Glutamatergic neuron (in vitro differentiated cells): ENCODE measurements around the gene GPR107. TPM values are rescaled to one million over a fixed set of nuclear protein-coding genes. Genes with fewer than 3 reads are reported as not detected.
A peak's percentile ranks its signal among the peaks of the same experiment; 100 is the strongest.

Source experiments
- DNase-seq: peaks from one replicate; pipeline ENCODE4 v3.0.0; 2022
- H3K27ac Mint-ChIP-seq: one replicate; pipeline ENCODE4 v1.8.0; 2020; ENCODE audit warnings: mild to moderate bottlenecking, mixed read lengths, inconsistent platforms; ENCODE audit not compliant: unreplicated experiment
- H3K27me3 Mint-ChIP-seq: one replicate; pipeline ENCODE4 v1.8.0; 2020; ENCODE audit warnings: mild to moderate bottlenecking, moderate library complexity, mixed read lengths, inconsistent platforms; ENCODE audit not compliant: unreplicated experiment
- H3K36me3 Mint-ChIP-seq: one replicate; pipeline ENCODE4 v1.8.0; 2020; ENCODE audit warnings: mild to moderate bottlenecking, mixed read lengths, inconsistent platforms; ENCODE audit not compliant: unreplicated experiment
- H3K4me1 Mint-ChIP-seq: one replicate; pipeline ENCODE4 v1.8.0; 2020; ENCODE audit warnings: mild to moderate bottlenecking, low read depth, mixed read lengths, inconsistent platforms; ENCODE audit not compliant: unreplicated experiment
- H3K4me3 Mint-ChIP-seq: one replicate; pipeline ENCODE4 v1.8.0; 2020; ENCODE audit warnings: mild to moderate bottlenecking, mixed read lengths, inconsistent platforms; ENCODE audit not compliant: unreplicated experiment
- H3K9me3 Mint-ChIP-seq: one replicate; pipeline ENCODE4 v1.8.0; 2020; ENCODE audit warnings: mild to moderate bottlenecking, moderate library complexity, mixed read lengths, inconsistent platforms; ENCODE audit not compliant: unreplicated experiment
- total RNA-seq: library from RNA; stranded (reverse); fragmentation: NEBNext Ultra II Directional; extraction: Animal tissue kit (Norgen Biotek cat#: 25700); gene quantifications from one replicate; pipeline ENCODE4 v1.2.1, GENCODE V29; 2021; ENCODE audit not compliant: unreplicated experiment
- TF ChIP-seq, protein P1 (sequence below): fragments of 200-600 bp; sonication (generic); IDR thresholded peaks from one replicate; pipeline ENCODE4 v1.5.0; 2021; ENCODE audit not compliant: partially characterized antibody, unreplicated experiment

Gene GPR107
- total RNA-seq, 1 donor from 2014 or later: 48.2 TPM

DNA sequence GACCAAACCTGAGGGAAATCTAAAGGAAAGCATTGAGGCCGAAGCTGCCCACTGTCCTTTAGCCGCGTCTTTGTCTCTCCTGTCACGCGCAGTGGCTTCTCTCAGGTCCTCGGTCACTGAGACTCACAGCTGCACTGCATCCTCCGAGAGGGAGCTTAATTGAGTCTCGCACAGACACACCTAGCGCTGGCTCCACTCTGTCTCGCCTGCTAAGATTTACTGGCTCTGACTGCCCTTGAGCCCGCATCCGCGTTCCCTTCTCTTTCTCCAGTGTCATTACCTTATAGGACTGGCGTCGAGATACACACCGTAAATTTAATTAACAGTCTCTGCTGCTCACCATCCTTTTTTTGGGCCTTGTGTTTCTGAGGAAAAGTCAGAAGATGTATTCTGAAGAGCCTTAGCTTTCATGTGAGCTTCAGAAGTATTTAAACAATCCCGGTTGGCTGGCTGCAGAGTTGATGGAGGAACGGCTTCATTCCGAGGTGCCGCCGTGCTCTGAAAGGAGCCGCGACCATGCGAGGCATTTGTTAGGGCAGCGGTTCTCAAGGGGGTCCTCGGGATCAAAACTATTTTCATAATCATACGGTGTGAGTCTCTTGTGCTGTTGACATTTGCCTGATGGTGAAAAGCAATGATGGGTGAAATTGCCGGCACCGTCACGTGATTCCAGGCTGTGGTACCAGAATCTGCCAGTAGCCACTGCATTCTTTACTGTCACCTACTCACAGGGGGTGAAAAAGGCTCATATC is 58.3 kb downstream of the GPR107 start:
- H3K27ac Mint-ChIP-seq: peak overlapping the region; percentile 20
- no peak overlapping the region for H3K4me3 Mint-ChIP-seq
- TF ChIP-seq, protein P1, sequence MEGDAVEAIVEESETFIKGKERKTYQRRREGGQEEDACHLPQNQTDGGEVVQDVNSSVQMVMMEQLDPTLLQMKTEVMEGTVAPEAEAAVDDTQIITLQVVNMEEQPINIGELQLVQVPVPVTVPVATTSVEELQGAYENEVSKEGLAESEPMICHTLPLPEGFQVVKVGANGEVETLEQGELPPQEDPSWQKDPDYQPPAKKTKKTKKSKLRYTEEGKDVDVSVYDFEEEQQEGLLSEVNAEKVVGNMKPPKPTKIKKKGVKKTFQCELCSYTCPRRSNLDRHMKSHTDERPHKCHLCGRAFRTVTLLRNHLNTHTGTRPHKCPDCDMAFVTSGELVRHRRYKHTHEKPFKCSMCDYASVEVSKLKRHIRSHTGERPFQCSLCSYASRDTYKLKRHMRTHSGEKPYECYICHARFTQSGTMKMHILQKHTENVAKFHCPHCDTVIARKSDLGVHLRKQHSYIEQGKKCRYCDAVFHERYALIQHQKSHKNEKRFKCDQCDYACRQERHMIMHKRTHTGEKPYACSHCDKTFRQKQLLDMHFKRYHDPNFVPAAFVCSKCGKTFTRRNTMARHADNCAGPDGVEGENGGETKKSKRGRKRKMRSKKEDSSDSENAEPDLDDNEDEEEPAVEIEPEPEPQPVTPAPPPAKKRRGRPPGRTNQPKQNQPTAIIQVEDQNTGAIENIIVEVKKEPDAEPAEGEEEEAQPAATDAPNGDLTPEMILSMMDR: peak; percentile 10
- H3K9me3 Mint-ChIP-seq: peaks cover under 1% of the 10 kb centered on the region
- H3K36me3 Mint-ChIP-seq: no peaks in the 10 kb centered on the region
- no peak for DNase-seq
- peaks cover 24% of the 10 kb centered on the region for H3K4me1 Mint-ChIP-seq
- peaks cover 2% of the 10 kb centered on the region for H3K27me3 Mint-ChIP-seq

- H3K27me3 Mint-ChIP-seq: peaks cover 2% of the 10 kb centered on the region
- H3K4me3 Mint-ChIP-seq: no peak overlapping the region
- H3K36me3 Mint-ChIP-seq: no peaks in the 10 kb centered on the region
- H3K4me1 Mint-ChIP-seq: peaks cover 20% of the 10 kb centered on the region
- TF ChIP-seq, protein P1: peak; percentile 0
- H3K27ac Mint-ChIP-seq: no peak overlapping the region
- no peaks in the 10 kb centered on the region for H3K9me3 Mint-ChIP-seq
- no peak for DNase-seq
These were observed 58.9 kb downstream of the GPR107 start for GRCh38 chr9:130112538-130113151.

- peaks cover 33% of the 10 kb centered on the region for H3K4me1 Mint-ChIP-seq
- H3K36me3 Mint-ChIP-seq: no peaks in the 10 kb centered on the region
- TF ChIP-seq, protein P1: no peak
- peaks cover 7% of the 10 kb centered on the region for H3K27me3 Mint-ChIP-seq
- H3K27ac Mint-ChIP-seq: no peak overlapping the region
- H3K4me3 Mint-ChIP-seq: no peak overlapping the region
- H3K9me3 Mint-ChIP-seq: no peaks in the 10 kb centered on the region
- no peak for DNase-seq
These were observed 61.0 kb downstream of the GPR107 start for GRCh38 chr9:130114741-130115140.

DNA sequence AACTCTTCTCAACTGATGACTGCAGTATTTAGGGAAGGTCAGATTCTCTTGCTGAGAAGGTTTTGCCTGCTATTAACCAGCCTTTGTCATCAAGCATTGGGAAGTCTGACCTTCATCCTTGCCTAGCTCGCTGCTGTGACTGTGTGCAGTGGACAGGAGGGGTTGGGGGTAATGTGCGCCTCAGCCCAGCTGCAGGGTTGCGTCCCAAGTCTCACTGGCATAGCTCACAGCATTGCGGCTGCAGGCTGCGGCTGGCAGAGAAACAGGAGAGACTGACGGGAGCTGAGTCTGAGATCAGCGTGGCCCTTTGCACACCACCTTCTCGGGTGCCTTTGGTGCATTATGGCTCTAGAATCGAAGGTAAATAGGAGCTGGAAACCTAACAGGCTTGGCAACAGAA is 62.6 kb downstream of the GPR107 start:
- peaks cover 44% of the 10 kb centered on the region for H3K4me1 Mint-ChIP-seq
- no peak for DNase-seq
- H3K4me3 Mint-ChIP-seq: no peak overlapping the region
- H3K9me3 Mint-ChIP-seq: no peaks in the 10 kb centered on the region
- peak overlapping the region; percentile 12 for H3K27ac Mint-ChIP-seq
- H3K36me3 Mint-ChIP-seq: no peaks in the 10 kb centered on the region
- peaks cover 5% of the 10 kb centered on the region for H3K27me3 Mint-ChIP-seq
- TF ChIP-seq, protein P1: no peak

DNA sequence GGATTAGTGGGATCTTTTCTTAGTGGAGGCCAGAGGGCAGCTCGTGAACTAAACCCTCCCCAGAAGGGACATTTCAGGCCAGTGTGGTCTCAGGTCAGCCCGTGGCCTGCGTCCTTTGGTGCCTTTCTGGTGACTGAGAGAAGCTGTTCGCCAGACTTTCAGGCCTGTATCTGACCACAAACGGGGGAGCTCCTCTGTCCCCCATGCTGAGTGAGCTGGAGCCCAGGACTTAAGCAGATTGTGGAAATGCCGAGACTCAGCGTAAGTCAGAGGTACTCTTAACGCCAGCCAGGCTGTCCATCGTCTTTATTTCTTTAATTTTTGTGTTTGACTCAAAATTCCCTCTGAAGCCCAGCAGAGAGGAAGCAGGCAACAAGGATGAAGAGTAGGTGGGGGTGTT is 63.7 kb downstream of the GPR107 start:
- TF ChIP-seq, protein P1: no peak
- no peak for DNase-seq
- Mint-ChIP-seq H3K4me1 (peaks cover 44% of the 10 kb centered on the region), H3K9me3 (peaks cover 2% of the 10 kb centered on the region), H3K27ac (no peak overlapping the region), H3K4me3 (no peak overlapping the region), H3K27me3 (peaks cover 9% of the 10 kb centered on the region), H3K36me3 (no peaks in the 10 kb centered on the region)
